ENCODE results near the gene PNMA3. TPM values are rescaled to one million over a fixed set of nuclear protein-coding genes. Genes with fewer than 3 reads are reported as not detected.

PNMA3 gene
- total and polyA plus RNA-seq, 2 donors (not counting 3 experiments of a cell fraction or from before 2014, with no cell fraction given) = not detected

DNA sequence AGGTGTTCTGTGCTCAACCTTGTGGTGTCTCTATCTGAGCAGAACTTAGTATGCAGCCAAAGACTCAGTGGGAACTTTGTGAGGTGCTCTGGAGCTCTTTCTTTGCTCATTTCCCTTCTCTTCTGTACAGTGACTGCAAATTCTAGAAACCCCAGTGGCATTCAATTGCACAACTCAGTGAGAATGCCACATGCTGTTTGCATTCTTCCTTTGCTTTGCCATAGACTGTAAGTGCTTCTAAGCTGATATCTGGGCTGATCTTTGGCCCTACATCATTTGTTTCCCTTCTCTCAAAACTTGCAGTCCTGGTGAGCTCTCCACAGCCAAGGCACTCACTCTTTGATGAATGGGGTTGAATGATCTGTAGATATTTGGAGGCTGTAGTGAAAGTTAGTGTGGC is 7.0 kb downstream of the PNMA3 start:
- no peak overlapping the region for H3K9ac ChIP-seq (replicated peaks; ENCODE audit: extremely low read depth, insufficient read depth, low read length)
- no peaks in the 10 kb centered on the region for H3K9me1 ChIP-seq (replicated peaks; ENCODE audit: control insufficient read depth, extremely low read depth, insufficient read depth, low read length)
- H3K36me3 ChIP-seq (ENCODE audit: control insufficient read depth in 2 of 2, extremely low read depth in 1 of 2, insufficient read depth in 2 of 2, low read length in 2 of 2) = no peaks in the 10 kb centered on the region
- no peaks in the 10 kb centered on the region for H3K79me2 ChIP-seq (ENCODE audit: control insufficient read depth, insufficient read depth, low read length)
- H4K20me1 ChIP-seq (replicated peaks; ENCODE audit: control insufficient read depth, extremely low read depth, insufficient read depth, low read length) = no peaks in the 10 kb centered on the region
- no peaks in the 10 kb centered on the region for H3K9me3 ChIP-seq (replicated peaks; ENCODE audit: control insufficient read depth, insufficient read depth, low read length)
- dilution Hi-C loops (cut with MboI; ENCODE audit: extremely low pct_ligation_motif_present, low sequenced_read_pairs) (no loop called here), intact Hi-C loops (cut with micrococcal nuclease) (no loop called here)
- H3K4me2 ChIP-seq (ENCODE audit: insufficient read depth, low read length) = no peak overlapping the region
- H3K27ac ChIP-seq (ENCODE audit: insufficient read depth, low read depth, low read length) = no peak overlapping the region
- DNase-seq (ENCODE audit: low read depth, low spot score) (no peak), FAIRE-seq (no peak)
- CTCF ChIA-PET = interaction anchor here (1.5 kb wide), 1 partner anchor 31 kb away, joined by 5 read pairs; no protein-coding TSS in a partner anchor
- no peak overlapping the region for H3K4me3 ChIP-seq (replicated peaks in 1 of 3; ENCODE audit: insufficient read depth in 1 of 3, low read depth in 1 of 3, low read length in 3 of 3)
- POLR2A ChIA-PET = no interaction called here
- no peak for TF ChIP-seq EZH2 (IDR thresholded peaks at IDR 0.05; ENCODE audit: borderline replicate concordance, low read depth, low read length, severe bottlenecking)
- TF ChIP-seq POLR2A (IDR thresholded peaks at IDR 0.05; ENCODE audit: low read depth, low read length) = no peak
- TF ChIP-seq GATA2 (IDR thresholded peaks at IDR 0.05; ENCODE audit: insufficient read depth, insufficient read length, low read depth, low read length) = no peak
- no peak for TF ChIP-seq JUN (IDR thresholded peaks at IDR 0.05; ENCODE audit: borderline replicate concordance, insufficient read depth, insufficient read length, low read depth)
- no peak for TF ChIP-seq FOS (IDR thresholded peaks at IDR 0.05; ENCODE audit: borderline replicate concordance, insufficient read depth, low read length)
- no peak for TF ChIP-seq POLR2AphosphoS5 (IDR thresholded peaks at IDR 0.05; ENCODE audit: insufficient read depth, low read depth, low read length)
- TF ChIP-seq, protein P1, sequence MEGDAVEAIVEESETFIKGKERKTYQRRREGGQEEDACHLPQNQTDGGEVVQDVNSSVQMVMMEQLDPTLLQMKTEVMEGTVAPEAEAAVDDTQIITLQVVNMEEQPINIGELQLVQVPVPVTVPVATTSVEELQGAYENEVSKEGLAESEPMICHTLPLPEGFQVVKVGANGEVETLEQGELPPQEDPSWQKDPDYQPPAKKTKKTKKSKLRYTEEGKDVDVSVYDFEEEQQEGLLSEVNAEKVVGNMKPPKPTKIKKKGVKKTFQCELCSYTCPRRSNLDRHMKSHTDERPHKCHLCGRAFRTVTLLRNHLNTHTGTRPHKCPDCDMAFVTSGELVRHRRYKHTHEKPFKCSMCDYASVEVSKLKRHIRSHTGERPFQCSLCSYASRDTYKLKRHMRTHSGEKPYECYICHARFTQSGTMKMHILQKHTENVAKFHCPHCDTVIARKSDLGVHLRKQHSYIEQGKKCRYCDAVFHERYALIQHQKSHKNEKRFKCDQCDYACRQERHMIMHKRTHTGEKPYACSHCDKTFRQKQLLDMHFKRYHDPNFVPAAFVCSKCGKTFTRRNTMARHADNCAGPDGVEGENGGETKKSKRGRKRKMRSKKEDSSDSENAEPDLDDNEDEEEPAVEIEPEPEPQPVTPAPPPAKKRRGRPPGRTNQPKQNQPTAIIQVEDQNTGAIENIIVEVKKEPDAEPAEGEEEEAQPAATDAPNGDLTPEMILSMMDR (IDR thresholded peaks at IDR 0.05; ENCODE audit: extremely low read depth in 1 of 2, insufficient read depth in 1 of 2, low read depth in 1 of 2, low read length in 2 of 2) = no peak
- TF ChIP-seq, protein P2, sequence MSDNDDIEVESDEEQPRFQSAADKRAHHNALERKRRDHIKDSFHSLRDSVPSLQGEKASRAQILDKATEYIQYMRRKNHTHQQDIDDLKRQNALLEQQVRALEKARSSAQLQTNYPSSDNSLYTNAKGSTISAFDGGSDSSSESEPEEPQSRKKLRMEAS (IDR thresholded peaks at IDR 0.05; ENCODE audit: insufficient read depth, insufficient read length) = no peak
- no peak for TF ChIP-seq MYC (IDR thresholded peaks at IDR 0.05; ENCODE audit: low read depth, low read length)
- no peaks in the 10 kb centered on the region for H3K27me3 ChIP-seq (ENCODE audit: control insufficient read depth in 2 of 2, insufficient read depth in 2 of 2, low read length in 2 of 2)
- no peaks in the 10 kb centered on the region for H3K4me1 ChIP-seq (ENCODE audit: control insufficient read depth, extremely low read depth, insufficient read depth, low read length)
- no peak overlapping the region for H2AFZ ChIP-seq (ENCODE audit: low read depth, low read length)
- no TSS peak for BruUV-seq (replicated peaks)

Data from endothelial cell of umbilical vein (primary cell).